ENCODE data around the gene GTF2H4.

Gene GTF2H4

GRCh38 chr6:30955367-30956042 is 47.5 kb downstream of the GTF2H4 start:
- peak; percentile 64 to 75 for DNase-seq (ENCODE audit: low read depth in 2 of 2)

GRCh38 chr6:30957716-30958115 is 49.7 kb downstream of the GTF2H4 start:
- no peak for DNase-seq (ENCODE audit: low read depth in 2 of 2)

GRCh38 chr6:30960907-30961673 is 53.1 kb downstream of the GTF2H4 start:
- no peak for DNase-seq (ENCODE audit: low read depth in 2 of 2)

- no peak for DNase-seq (ENCODE audit: low read depth in 2 of 2)
These were observed 54.7 kb downstream of the GTF2H4 start for GRCh38 chr6:30962716-30963115.

GRCh38 chr6:30963641-30964040 is 55.6 kb downstream of the GTF2H4 start:
- DNase-seq (ENCODE audit: low read depth in 2 of 2) = no peak
